UCSD-AML1 (cell line): ENCODE results near the gene HNF4A.

ENCODE experiments used
- DNase-seq: peaks from one replicate; lab custom pipeline; 2025; ENCODE audit not compliant: unreplicated experiment; lab: John Stamatoyannopoulos, UW

Gene HNF4A

GRCh38 chr20:44392088-44392775 lies 36.7 kb downstream of the HNF4A start:
- no peak for DNase-seq

DNA sequence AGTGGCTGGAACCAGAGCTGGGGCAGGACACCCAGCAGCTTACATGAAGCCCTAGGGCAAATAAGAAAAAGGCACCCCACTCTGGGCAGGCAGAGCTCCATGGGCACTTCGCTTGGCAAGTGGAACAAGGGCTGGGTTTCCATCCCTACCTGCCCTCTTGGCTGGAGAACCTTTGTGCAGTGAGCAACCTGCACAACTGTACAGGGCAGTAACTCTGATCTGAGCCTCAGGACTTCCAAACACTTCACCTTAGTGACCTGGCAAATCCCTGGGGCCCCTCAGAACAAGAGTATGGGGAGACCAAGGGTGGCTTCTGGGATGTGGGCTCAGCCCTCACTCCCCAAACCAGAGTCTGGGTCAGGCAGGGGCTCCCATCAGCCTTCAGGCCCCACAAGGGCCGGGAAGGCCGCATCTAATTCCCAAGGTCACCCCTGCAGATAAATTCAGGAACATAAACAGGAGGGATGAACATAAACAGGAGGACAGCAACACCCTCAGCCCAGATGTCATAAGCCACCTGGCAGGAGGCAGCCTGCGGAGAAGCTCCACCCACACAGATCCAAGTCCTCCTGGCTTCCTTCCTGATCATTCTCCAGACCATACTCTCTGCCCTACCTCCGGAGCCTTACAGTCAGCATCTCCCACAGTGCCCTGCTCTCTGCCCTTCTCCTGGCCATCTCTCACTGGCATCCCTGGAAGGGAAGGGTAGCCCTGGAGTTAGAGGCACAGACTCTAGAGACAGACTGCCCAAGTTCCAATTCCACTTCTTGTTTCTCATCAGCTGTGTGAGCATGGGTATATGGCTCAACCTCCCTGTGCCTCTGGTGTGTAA lies 37.5 kb downstream of the HNF4A start:
- no peak for DNase-seq

- DNase-seq: no peak
These were observed 38.3 kb downstream of the HNF4A start for GRCh38 chr20:44393608-44394451.

DNA sequence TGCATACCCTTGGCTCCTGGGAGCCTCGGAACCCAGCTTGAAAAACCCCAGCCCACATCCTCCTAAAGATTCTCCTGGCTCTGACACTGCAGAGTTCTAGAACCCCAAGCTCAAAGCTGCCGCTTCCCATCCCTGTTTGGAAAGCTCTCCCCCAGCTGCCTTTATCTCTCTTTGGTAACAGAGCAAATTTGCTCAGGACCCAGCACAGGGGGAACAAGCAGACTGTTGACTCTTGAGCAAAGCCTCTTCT lies 38.9 kb downstream of the HNF4A start:
- no peak for DNase-seq

DNA sequence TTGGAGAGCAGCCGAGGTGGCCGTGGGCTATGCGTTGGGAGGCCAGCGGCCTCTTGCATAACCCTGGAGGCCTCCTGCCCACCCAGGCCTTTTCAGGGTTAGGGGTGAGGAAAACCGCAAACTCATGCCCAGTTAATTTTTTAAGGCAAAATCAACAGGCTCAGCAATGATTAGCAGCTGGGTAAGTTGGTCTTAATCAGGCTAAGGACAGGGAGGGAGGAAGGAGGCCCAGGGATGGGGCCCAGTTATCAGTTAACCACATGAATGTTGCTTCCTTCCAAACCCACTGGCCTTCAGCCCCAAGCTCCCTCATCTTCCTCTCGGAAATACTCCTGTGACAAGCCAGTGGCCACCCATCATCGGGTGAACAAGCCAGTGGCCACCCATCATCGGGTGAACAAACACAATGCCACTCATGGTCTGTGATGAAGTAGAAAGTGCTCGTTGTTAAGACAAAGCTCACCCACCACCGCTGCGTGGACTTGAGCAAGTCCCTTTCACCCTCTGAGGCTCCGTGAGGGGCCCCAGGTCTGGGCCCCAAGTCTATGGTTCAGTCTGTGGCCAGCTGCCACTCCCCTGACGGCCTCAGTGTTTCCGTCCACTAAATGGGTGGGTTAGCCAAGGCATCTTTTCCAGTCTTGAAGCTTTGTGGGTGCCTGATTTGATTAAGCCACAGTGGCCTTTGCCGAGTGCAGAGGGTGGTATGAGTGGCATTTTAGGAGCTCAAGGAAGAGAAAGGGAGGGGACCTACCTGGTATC lies 39.4 kb downstream of the HNF4A start:
- peak; percentile 70 for DNase-seq

DNA sequence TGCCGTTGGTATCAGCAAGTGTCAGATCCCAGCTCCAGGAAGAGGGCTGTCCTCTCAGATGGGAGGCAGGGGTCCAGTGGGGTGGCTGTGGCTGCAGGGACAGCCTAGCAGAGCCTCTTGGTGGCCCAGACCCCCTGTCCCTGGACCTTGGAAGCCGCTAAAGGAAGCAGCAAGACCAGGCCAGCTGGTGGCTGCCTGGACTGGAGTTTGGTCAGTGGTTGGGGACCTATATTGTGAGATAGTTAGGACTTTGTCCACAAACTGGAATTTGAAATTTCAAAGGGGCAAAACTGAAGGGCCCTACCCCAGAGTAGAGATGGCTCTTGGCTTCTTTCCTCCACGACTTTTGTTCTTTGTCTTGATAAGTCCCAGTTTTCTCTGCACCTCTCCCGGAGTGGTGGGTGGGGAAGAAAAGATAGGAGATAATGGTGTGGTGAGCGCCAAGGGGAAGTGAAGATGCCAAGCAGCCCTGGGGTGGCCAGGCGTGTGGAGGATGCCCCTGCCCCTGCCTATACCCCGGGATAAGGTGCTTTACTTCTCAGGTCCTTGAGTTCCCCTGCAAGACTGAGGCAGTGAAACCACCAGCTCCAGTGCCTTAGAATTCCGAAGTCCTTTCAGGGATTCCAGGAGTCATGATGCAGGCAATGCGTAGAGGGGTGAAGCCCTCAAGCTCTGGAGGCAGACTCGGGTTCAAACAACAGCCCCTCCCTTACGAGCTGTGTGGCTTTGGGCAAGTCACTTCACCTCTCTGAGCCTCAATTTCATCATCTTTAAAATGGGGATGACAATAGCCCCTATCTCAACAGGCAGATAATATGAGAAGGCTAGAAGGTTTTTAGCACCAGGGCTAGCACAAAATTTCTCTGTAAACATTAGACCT lies 40.2 kb downstream of the HNF4A start:
- DNase-seq: no peak

DNA sequence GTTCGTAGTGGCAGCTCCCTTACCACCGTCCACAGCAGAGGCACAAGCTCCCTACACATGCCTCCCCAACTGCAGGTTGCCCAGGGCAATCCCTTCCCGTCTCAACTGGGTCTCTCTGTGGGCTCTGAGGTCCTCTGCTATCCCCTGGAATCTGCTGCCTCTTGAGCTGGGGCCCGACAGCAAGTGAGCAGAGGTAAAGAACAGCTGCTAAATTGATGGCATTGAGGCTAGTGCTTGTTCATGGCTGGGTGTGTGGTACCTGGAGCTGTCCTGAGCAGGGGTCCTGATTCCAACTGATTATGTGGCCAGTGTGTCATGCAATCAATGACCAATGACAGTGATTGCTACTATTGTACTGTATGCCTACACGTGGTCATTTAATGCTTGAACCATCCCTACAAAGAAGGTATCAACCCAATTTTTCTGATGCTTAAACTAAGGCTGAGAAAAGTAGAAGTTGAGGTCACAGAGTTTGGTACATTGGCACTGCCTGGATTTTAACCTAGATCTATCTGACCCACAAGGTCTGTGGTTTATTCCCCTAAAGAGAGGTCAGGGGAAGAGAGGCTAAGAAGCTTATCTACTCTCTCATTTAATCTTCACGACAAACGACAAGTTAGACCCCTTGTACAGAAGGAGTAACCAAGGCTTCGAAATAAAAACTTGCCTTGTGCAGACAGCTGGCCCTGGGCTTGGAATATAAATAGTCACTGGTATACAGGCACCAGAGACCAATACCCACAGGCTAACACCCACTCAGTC lies 41.1 kb downstream of the HNF4A start:
- DNase-seq: no peak

GRCh38 chr20:44398335-44398734 lies 42.8 kb downstream of the HNF4A start:
- DNase-seq: no peak

DNA sequence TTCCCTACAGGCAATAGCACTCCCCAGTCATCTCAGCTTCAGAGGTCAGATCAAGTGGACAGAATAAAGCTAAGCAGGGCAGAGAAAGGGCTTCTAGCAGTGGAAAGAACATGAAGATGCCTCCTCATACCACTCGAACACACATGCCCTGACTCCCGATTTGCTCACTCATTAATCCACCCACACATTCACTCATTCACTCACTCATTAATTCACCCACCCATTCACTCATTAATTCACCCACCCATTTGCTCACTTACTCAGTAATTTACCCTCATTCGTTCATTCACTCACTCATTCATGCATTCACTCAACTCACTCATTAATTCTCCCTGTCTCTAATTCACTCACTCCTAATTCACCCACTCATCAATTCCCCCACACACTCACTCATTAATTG lies 43.9 kb downstream of the HNF4A start:
- DNase-seq: no peak

DNA sequence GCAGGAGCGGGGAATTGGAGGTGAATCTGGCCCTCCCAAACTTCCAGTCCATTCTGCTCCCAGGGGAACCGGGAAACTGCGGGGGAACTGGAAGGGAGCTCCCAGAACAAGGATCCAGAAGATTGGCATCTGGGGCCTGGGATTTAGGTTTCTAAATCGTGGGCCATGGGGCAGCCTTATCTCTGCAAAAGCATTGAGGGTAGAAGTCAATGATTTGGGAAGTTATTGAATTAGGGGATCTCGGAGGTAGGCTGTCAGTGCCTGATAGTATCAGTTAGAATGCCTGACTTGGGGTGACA lies 45.1 kb downstream of the HNF4A start:
- no peak for DNase-seq

- DNase-seq: no peak
These were observed 45.7 kb downstream of the HNF4A start for GRCh38 chr20:44400970-44401769.

- DNase-seq: no peak
These were observed 46.4 kb downstream of the HNF4A start for GRCh38 chr20:44401770-44402390.

DNA sequence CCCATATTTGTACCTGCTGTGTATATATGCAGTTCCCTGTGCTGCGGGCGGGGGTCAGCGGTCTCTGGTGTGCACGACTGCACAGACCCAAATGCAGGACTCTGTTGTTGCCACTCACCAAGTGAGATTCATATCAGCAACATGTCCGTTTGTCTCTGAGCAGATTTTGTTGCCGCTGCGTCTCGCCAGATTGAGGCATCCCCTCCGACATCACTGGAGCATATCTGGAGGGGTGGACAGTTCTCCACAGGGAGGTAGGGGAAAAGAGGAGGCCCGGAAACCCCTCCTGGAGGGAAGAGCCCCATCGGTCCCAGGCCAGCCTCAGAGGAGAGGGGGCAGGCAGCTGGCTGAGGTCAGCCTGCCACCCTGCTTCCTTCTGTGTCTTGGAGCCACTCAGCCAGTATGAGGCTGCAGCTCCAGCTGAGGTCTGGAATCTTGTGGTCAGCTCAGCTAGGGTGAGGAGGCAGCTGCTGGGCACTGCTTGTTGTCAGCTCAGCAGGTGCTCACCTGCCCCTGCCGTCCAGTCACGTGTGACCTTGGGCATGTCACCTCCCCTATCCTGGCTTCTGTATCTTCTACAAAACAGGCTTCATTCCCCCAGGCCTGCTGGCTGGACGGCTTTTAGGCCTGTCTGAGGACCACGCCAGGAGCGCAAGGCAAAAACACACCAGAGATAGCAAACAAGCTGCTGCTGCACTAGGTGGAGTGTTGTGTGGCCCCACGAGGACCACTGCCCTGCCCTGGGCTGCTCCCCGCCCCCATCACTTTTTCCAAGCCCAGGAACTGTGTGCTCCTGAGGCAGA lies 47.1 kb downstream of the HNF4A start:
- DNase-seq: no peak

GRCh38 chr20:44403194-44404112 lies 48.0 kb downstream of the HNF4A start:
- no peak for DNase-seq

GRCh38 chr20:44404204-44405181 lies 49.0 kb downstream of the HNF4A start:
- no peak for DNase-seq
